ENCODE data around the gene NCAM1.

GRCh38 chr11:113204280-113204679, 243.1 kb downstream of the NCAM1 start:
- TF ChIP-seq CTCF (IDR thresholded peaks at IDR 0.05) (no peak), POLR2A (IDR thresholded peaks at IDR 0.05) (no peak), EP300 (IDR thresholded peaks at IDR 0.05) (no peak), POLR2AphosphoS5 (IDR thresholded peaks at IDR 0.05) (no peak)

All from upper lobe of left lung (tissue), 4 donors.